GM12865 (cell line): Measurements from ENCODE around the gene KCNJ2.

Experiments
- DNase-seq: peaks from one replicate; pipeline ENCODE4 v3.0.0; 2010; ENCODE audit warnings: low read depth
- H3K4me3 ChIP-seq: 2 replicates; pipeline ENCODE4 v1.5.1; 2011; ENCODE audit warnings: mild to moderate bottlenecking, low read depth, low read length, control low read depth
- CTCF ChIP-seq: IDR thresholded peaks from 2 replicates; pipeline ENCODE4 v1.5.1; 2011; ENCODE audit warnings: low read length, control low read depth, low read depth, inconsistent platforms; ENCODE audit not compliant: insufficient read depth; ENCODE audit errors: missing control alignments

Gene KCNJ2

GRCh38 chr17:70127221-70127873, 42.0 kb upstream of the KCNJ2 start:
- H3K4me3 ChIP-seq, result no peak overlapping the region
- no peak for DNase-seq
- no peak for TF ChIP-seq CTCF

GRCh38 chr17:70128727-70129238, 40.5 kb upstream of the KCNJ2 start:
- TF ChIP-seq CTCF, result no peak
- no peak overlapping the region for H3K4me3 ChIP-seq
- DNase-seq, result no peak

- TF ChIP-seq CTCF, result no peak
- DNase-seq, result no peak
- H3K4me3 ChIP-seq, result no peak overlapping the region
Observed at GRCh38 chr17:70130289-70130688, 39.0 kb upstream of the KCNJ2 start.

- no peak for DNase-seq
- TF ChIP-seq CTCF, result no peak
- H3K4me3 ChIP-seq, result no peak overlapping the region
Observed at GRCh38 chr17:70132505-70132904, 36.8 kb upstream of the KCNJ2 start.

- DNase-seq, result no peak
- no peak for TF ChIP-seq CTCF
- no peak overlapping the region for H3K4me3 ChIP-seq
Observed at GRCh38 chr17:70134042-70134441, 35.3 kb upstream of the KCNJ2 start.

GRCh38 chr17:70134777-70135176, 34.6 kb upstream of the KCNJ2 start:
- TF ChIP-seq CTCF, result no peak
- no peak for DNase-seq
- H3K4me3 ChIP-seq, result no peak overlapping the region

- no peak for TF ChIP-seq CTCF
- H3K4me3 ChIP-seq, result no peak overlapping the region
Observed at GRCh38 chr17:70136131-70136530, 33.2 kb upstream of the KCNJ2 start.

More at GRCh38 chr17:70136131-70136530, 33.2 kb upstream of the KCNJ2 start:
- DNase-seq, result no peak
